PFSK-1 (cell line): ENCODE results near the gene TRPM2.

ENCODE experiments used
- FOXP2 ChIP-seq: optimal IDR thresholded peaks from 2 replicates; pipeline ENCODE3; 2011; ENCODE audit warnings: borderline replicate concordance, control low read depth, inconsistent platforms; ENCODE audit not compliant: insufficient read depth; ENCODE audit errors: extremely low read length, extremely low read depth
- POLR2AphosphoS5 ChIP-seq: IDR thresholded peaks from 2 replicates; pipeline ENCODE4 v1.6.1; 2012; ENCODE audit warnings: low read depth, mild to moderate bottlenecking, control low read depth, low read length, moderate library complexity
- REST ChIP-seq, 2 experiments: IDR thresholded peaks; 2 replicates each; pipeline versions ENCODE4 v1.6.1 to v1.8.0; 2011 to 2012; ENCODE audit warnings: low read depth in 2 of 2, low read length in 2 of 2, control low read depth in 1 of 2, inconsistent platforms in 1 of 2, mild to moderate bottlenecking in 1 of 2, moderate library complexity in 1 of 2; ENCODE audit not compliant: insufficient read depth in 1 of 2
- SIN3A ChIP-seq: IDR thresholded peaks from 2 replicates; pipeline ENCODE4 v1.6.1; 2012; ENCODE audit warnings: mild to moderate bottlenecking, low read length, moderate library complexity, borderline replicate concordance; ENCODE audit not compliant: insufficient read depth
- TAF1 ChIP-seq: IDR thresholded peaks from 2 replicates; pipeline ENCODE4 v1.6.1; 2012; ENCODE audit warnings: low read length, control low read depth, borderline replicate concordance; ENCODE audit not compliant: insufficient read depth

- TF ChIP-seq POLR2AphosphoS5 = no peak
- TF ChIP-seq REST (IDR thresholded peaks at IDR 0.05; ENCODE audit: insufficient read depth in 1 of 2, low read depth in 2 of 2, low read length in 2 of 2) = no peak
- TF ChIP-seq TAF1 = no peak
- no peak for TF ChIP-seq FOXP2
- TF ChIP-seq SIN3A = no peak
Measured at GRCh38 chr21:44478124-44478800, 124.8 kb downstream of the TRPM2 start.
